Mesodermal cell (in vitro differentiated cells): Measurements from ENCODE around the gene AFM. TPM values are rescaled to one million over a fixed set of nuclear protein-coding genes. Genes with fewer than 3 reads are reported as not detected.

ENCODE experiments used
- H3K27ac ChIP-seq: 2 replicates; pipeline ENCODE4 v1.7.0; 2013; ENCODE audit warnings: mild to moderate bottlenecking, low read depth, low read length, moderate library complexity; ENCODE audit not compliant: severe bottlenecking
- H3K36me3 ChIP-seq: 2 replicates; pipeline ENCODE4 v1.7.1; 2013; ENCODE audit warnings: mild to moderate bottlenecking, low read length, moderate library complexity; ENCODE audit not compliant: control insufficient read depth, insufficient read depth
- H3K4me1 ChIP-seq: one replicate; pipeline ENCODE4 v1.7.1; 2013; ENCODE audit warnings: mild to moderate bottlenecking, low read length; ENCODE audit not compliant: insufficient read depth, control insufficient read depth, poor library complexity, severe bottlenecking
- H3K4me3 ChIP-seq: 2 replicates; pipeline ENCODE4 v1.7.0; 2013; ENCODE audit warnings: low read length, control low read depth, mild to moderate bottlenecking; ENCODE audit not compliant: insufficient read depth, poor library complexity, severe bottlenecking; ENCODE audit errors: extremely low read depth
- H3K9me3 ChIP-seq: 2 replicates; pipeline ENCODE4 v1.7.1; 2013; ENCODE audit warnings: mild to moderate bottlenecking, low read length, moderate library complexity; ENCODE audit not compliant: control insufficient read depth
- WGBS, 2 experiments: methylation state at CpG; one replicate each; pipeline ENCODE4 v1.1.5; 2013; ENCODE audit warnings: missing lambda C conversion rate in 2 of 2; ENCODE audit not compliant: insufficient coverage in 2 of 2; 5-methylcytosine and 5-hydroxymethylcytosine counted together
- polyA plus RNA-seq, 2 experiments: library from polyadenylated mRNA; stranded (reverse); fragments of 50-300 nt; gene quantifications; one replicate each; pipeline ENCODE4 v1.2.3, GENCODE V29; 2013

Gene AFM
- polyA plus RNA-seq (2013, experiment 1 of 2) = not detected
- not detected for polyA plus RNA-seq (2013, experiment 2 of 2)

GRCh38 chr4:73481358-73481757 is at the start of gene AFM:
TSS of gene AFM (plus strand) at chr4:73481745. CDS start at chr4:73481776, 31 bp downstream.
- no CpG with 5 or more reads among the region's 2 CpGs for WGBS, 2 experiments
- H3K4me1 ChIP-seq = no peaks in the 10 kb centered on the region
- H3K36me3 ChIP-seq = no peaks in the 10 kb centered on the region
- no peak within 1 kb of the TSS for H3K4me3 ChIP-seq
- no peak within 1 kb of the TSS for H3K27ac ChIP-seq
- no peaks in the 10 kb centered on the region for H3K9me3 ChIP-seq

- Histone ChIP-seq H3K4me3 (no peak overlapping the region), H3K4me1 (no peaks in the 10 kb centered on the region), H3K9me3 (no peaks in the 10 kb centered on the region), H3K36me3 (no peaks in the 10 kb centered on the region), H3K27ac (no peak overlapping the region)
- no CpG with 5 or more reads among the region's 1 CpG for WGBS, 2 experiments
Measured at GRCh38 chr4:73431813-73432168, 49.8 kb upstream of the AFM start.

- no peak overlapping the region for H3K27ac ChIP-seq
- no peak overlapping the region for H3K4me3 ChIP-seq
- H3K4me1 ChIP-seq = no peaks in the 10 kb centered on the region
- H3K36me3 ChIP-seq = no peaks in the 10 kb centered on the region
- 61 to 94% methylated on average over 2 to 3 of the region's 5 CpGs for WGBS, 2 experiments
- no peaks in the 10 kb centered on the region for H3K9me3 ChIP-seq
Measured at GRCh38 chr4:73432169-73433000, 49.2 kb upstream of the AFM start.

- no peak overlapping the region for H3K4me3 ChIP-seq
- H3K9me3 ChIP-seq = no peaks in the 10 kb centered on the region
- no peaks in the 10 kb centered on the region for H3K36me3 ChIP-seq
- H3K4me1 ChIP-seq = no peaks in the 10 kb centered on the region
- no peak overlapping the region for H3K27ac ChIP-seq
- WGBS, 2 experiments = 77 to 80% methylated on average over 1 of the region's 2 CpGs
Measured at GRCh38 chr4:73433140-73433539, 48.4 kb upstream of the AFM start.

GRCh38 chr4:73434311-73434710 is 47.2 kb upstream of the AFM start:
- Histone ChIP-seq H3K4me3 (no peak overlapping the region), H3K36me3 (no peaks in the 10 kb centered on the region), H3K27ac (no peak overlapping the region), H3K4me1 (no peaks in the 10 kb centered on the region), H3K9me3 (no peaks in the 10 kb centered on the region)
- 61 to 81% methylated on average over 3 of the region's 3 CpGs for WGBS, 2 experiments

- Histone ChIP-seq H3K4me1 (no peaks in the 10 kb centered on the region), H3K27ac (no peak within 1 kb of the TSS), H3K36me3 (no peaks in the 10 kb centered on the region), H3K4me3 (no peak within 1 kb of the TSS), H3K9me3 (no peaks in the 10 kb centered on the region)
- no CpG with 5 or more reads among the region's 1 CpG for WGBS, 2 experiments
Measured at GRCh38 chr4:73435984-73436383, 45.6 kb upstream of the AFM start, which contains the start of gene AFP. TSS of gene AFP (plus strand) at chr4:73436221. CDS start at chr4:73436263, 42 bp downstream.

- H3K9me3 ChIP-seq = no peaks in the 10 kb centered on the region
- H3K36me3 ChIP-seq = no peaks in the 10 kb centered on the region
- no peaks in the 10 kb centered on the region for H3K4me1 ChIP-seq
- no peak overlapping the region for H3K27ac ChIP-seq
- no peak overlapping the region for H3K4me3 ChIP-seq
- WGBS, 2 experiments = no CpG with 5 or more reads among the region's 3 CpGs
Measured at GRCh38 chr4:73436674-73437557, 44.6 kb upstream of the AFM start.

GRCh38 chr4:73437558-73437956 is 44.0 kb upstream of the AFM start:
- Histone ChIP-seq H3K9me3 (no peaks in the 10 kb centered on the region), H3K27ac (no peak overlapping the region), H3K4me1 (no peaks in the 10 kb centered on the region), H3K36me3 (no peaks in the 10 kb centered on the region), H3K4me3 (no peak overlapping the region)

GRCh38 chr4:73438048-73438447 is 43.5 kb upstream of the AFM start:
- no peak overlapping the region for H3K4me3 ChIP-seq
- no peaks in the 10 kb centered on the region for H3K4me1 ChIP-seq
- WGBS, 2 experiments = 86 to 100% methylated on average over 1 of the region's 1 CpG
- H3K36me3 ChIP-seq = no peaks in the 10 kb centered on the region
- H3K9me3 ChIP-seq = no peaks in the 10 kb centered on the region
- H3K27ac ChIP-seq = no peak overlapping the region

GRCh38 chr4:73438582-73439215 is 42.8 kb upstream of the AFM start:
- Histone ChIP-seq H3K4me1 (no peaks in the 10 kb centered on the region), H3K4me3 (no peak overlapping the region), H3K27ac (no peak overlapping the region), H3K36me3 (no peaks in the 10 kb centered on the region), H3K9me3 (no peaks in the 10 kb centered on the region)
- WGBS, 2 experiments = no CpG with 5 or more reads among the region's 2 CpGs
